Esophagus (tissue), 2 donors: ENCODE measurements around the gene EMID1. TPM values are rescaled to one million over a fixed set of nuclear protein-coding genes. Genes with fewer than 3 reads are reported as not detected.
"Not testable (repeated sequence)": the region's sequence is repeated elsewhere in the genome, so short reads cannot be mapped to it uniquely, and the experiment has no call there.

Experiments used
- H3K27ac ChIP-seq, 2 donors: one replicate each; pipeline ENCODE4 v1.5.1; 2013; ENCODE audit warnings: low read depth in 2 of 2, mild to moderate bottlenecking in 2 of 2, inconsistent platforms in 1 of 2, low read length in 1 of 2, moderate library complexity in 1 of 2
- H3K27me3 ChIP-seq, 2 donors: one replicate each; pipeline ENCODE4 v1.6.1; 2013; ENCODE audit warnings: low read length in 2 of 2, control low read depth in 1 of 2, mild to moderate bottlenecking in 1 of 2; ENCODE audit not compliant: insufficient read depth in 2 of 2, control insufficient read depth in 1 of 2
- H3K36me3 ChIP-seq, 2 donors: one replicate each; pipeline ENCODE4 v1.6.1; 2013; ENCODE audit warnings: low read length in 1 of 2; ENCODE audit not compliant: control insufficient read depth in 2 of 2, insufficient read depth in 2 of 2
- H3K4me1 ChIP-seq, 2 donors: one replicate each; pipeline ENCODE4 v1.6.1; 2013; ENCODE audit warnings: low read length in 1 of 2; ENCODE audit not compliant: control insufficient read depth in 2 of 2, insufficient read depth in 2 of 2
- H3K4me3 ChIP-seq, 2 donors: one replicate each; pipeline ENCODE4 v1.5.1; 2013; ENCODE audit warnings: low read length in 2 of 2, mild to moderate bottlenecking in 2 of 2, low read depth in 1 of 2, moderate library complexity in 1 of 2
- H3K9me3 ChIP-seq, 2 donors: one replicate each; pipeline ENCODE4 v1.6.1; 2013; ENCODE audit warnings: mild to moderate bottlenecking in 2 of 2, low read depth in 1 of 2, low read length in 1 of 2, moderate library complexity in 1 of 2; ENCODE audit not compliant: control insufficient read depth in 2 of 2, insufficient read depth in 1 of 2
- WGBS, 2 donors: extraction: QIAGEN DNeasy Blood & Tissue Kit; methylation state at CpG; one replicate each; pipeline ENCODE4 v1.1.7; 2013; 5-methylcytosine and 5-hydroxymethylcytosine counted together
- polyA plus RNA-seq, 2 donors: library from polyadenylated mRNA; stranded (reverse); fragments of 200-250 nt; gene quantifications; one replicate each; pipeline ENCODE4 v1.2.3, GENCODE V29; 2013
- donor health status: healthy with polysubstance abuse.
- donor health status: Bipolar disorder and iron deficiency.

EMID1 gene
- polyA plus RNA-seq, 2 donors: 0.22 to 0.54 TPM

DNA sequence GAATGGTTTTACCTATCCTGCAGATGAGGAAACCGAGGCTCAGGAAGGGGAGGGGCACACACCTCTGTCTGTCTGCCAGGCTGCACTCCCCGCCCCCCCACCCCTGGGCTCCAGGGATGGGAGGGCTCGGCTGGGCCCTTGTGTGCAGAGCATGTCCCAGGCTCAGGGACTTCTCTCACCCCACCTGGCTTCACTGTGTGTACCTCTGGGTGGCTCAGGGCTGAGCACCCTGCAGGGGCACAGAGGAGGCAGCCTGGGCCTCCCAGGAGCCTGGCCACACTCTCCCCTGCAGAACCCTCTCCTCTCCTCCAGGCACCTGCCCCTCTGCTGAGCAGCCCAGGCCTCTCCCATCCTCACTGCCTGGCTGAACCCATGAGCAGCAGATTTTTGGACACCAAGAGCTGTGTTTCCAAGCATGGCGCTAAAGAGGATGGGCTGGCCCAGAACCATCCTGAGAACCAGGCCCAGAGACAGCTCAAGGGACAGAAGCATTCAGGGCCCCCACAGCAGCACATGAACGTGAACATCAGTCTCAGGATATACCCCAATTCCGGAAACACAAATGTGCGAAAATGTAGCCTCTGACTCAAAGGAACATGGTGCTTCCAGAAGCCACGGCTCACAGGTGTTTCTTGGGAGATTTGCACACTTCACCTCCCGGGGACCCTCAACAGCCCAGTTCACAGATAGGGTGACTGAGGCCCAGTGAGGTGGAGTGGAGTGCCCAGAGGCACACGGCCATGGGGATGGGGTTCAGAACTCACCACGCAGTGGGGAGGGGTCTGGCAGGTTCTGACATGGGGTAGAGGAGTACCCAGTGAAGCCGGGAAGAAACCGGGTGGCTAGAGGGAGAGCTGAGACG is 10.5 kb downstream of the EMID1 start:
- WGBS, 2 donors: 84 to 88% methylated on average over 14 of the region's 14 CpGs
- no peaks in the 10 kb centered on the region for H3K36me3 ChIP-seq
- no peak overlapping the region for H3K27ac ChIP-seq

DNA sequence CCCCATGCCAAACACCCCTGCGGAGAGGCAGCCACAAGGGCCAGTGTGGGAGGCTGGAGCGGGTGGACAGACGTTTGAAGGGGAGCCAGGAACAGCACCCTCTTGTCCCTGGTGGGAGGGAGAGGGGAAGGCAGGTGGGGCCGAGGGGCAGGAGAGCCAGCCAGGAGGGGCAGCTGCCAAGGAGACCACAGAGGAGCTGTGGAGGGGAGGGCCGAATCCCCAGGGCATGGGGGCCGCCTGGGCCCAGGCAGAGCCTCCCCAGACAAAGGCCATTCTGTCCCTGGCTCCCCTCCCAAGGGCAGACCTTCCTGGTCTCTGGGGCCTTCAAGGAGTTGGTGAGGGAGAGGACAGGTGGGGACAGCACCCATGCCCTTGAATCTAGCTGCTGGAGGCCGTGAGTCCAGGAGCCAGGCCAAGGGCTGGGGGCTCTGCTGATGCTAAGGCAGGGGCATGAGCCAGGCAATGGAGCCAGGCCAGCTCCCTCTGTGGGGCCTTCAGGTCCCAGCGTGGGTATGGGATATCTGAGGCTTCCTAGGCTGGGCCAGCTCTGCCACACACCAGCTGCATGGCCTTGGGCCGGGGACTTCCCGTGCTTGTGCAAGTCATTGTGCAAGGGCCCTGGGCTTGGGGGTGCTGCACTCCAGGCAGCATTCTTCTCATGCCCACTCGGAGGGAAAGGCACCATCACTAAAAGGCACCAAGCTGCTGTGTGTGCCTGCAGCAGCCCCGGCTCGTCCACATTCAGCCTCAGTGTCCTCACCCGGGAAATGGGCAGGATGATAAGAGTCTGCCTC is 11.4 kb downstream of the EMID1 start:
- Histone ChIP-seq H3K4me3 (no peak overlapping the region), H3K27me3 (no peaks in the 10 kb centered on the region), H3K27ac (no peak overlapping the region), H3K4me1 (no peaks in the 10 kb centered on the region), H3K36me3 (no peaks in the 10 kb centered on the region), H3K9me3 (no peaks in the 10 kb centered on the region)
- 60 to 61% methylated on average over 12 to 14 of the region's 14 CpGs for WGBS, 2 donors

More for the DNA sequence above, 10.5 kb downstream of the EMID1 start:
- H3K4me3 ChIP-seq: no peak overlapping the region
- no peaks in the 10 kb centered on the region for H3K9me3 ChIP-seq
- H3K4me1 ChIP-seq: peaks cover 0 to 3% of the 10 kb centered on the region in 2 donors
- H3K27me3 ChIP-seq: no peaks in the 10 kb centered on the region

DNA sequence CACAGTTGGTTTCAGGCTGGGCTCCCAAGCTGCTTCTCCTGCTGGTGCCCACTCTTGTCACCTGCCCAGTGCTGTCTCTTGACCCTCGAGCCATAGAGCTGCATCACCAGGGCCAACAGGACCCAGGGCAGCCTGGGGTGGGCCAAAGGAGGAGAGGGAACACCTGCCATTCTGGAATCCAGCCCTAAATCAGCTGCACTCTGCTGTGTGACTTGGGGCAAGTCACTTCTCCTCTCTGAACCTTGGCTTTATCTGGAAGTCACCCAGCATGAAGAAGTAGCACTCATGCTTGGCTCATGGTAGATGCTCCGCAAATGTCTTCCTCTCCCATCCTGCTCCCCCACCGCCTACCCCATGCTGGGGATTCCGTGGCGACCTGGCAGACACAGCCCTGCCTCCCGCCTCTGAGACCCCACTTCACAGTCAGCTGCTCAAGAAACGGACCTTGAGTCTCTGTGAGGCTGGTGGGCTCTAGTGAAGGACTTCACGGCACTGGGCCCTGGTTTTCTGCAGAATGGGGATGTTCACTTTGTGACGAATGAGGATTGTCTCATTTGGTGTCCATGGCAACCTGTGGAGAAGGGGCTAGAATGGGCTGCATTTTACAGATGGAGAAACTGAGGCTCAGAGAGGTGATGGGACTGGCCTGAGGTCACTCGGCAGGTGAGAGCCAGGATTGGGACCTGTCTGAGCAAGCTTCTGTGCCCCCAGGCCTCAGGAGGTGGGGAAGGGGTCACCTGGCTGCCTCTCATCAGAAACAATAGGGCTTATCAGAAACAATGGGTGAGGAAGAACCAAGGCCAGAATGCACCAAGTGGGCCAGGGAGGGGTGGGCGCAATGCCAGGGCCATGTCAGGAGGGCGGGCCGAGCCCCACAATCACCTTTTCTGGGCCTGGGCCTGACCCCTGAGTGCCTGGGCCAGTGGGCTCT is 12.4 kb downstream of the EMID1 start:
- no peaks in the 10 kb centered on the region for H3K4me1 ChIP-seq
- no peaks in the 10 kb centered on the region for H3K9me3 ChIP-seq
- WGBS, 2 donors: 75 to 82% methylated on average over 13 of the region's 13 CpGs
- H3K4me3 ChIP-seq: no peak overlapping the region
- H3K27ac ChIP-seq: no peak overlapping the region
- H3K36me3 ChIP-seq: no peaks in the 10 kb centered on the region
- H3K27me3 ChIP-seq: no peaks in the 10 kb centered on the region

DNA sequence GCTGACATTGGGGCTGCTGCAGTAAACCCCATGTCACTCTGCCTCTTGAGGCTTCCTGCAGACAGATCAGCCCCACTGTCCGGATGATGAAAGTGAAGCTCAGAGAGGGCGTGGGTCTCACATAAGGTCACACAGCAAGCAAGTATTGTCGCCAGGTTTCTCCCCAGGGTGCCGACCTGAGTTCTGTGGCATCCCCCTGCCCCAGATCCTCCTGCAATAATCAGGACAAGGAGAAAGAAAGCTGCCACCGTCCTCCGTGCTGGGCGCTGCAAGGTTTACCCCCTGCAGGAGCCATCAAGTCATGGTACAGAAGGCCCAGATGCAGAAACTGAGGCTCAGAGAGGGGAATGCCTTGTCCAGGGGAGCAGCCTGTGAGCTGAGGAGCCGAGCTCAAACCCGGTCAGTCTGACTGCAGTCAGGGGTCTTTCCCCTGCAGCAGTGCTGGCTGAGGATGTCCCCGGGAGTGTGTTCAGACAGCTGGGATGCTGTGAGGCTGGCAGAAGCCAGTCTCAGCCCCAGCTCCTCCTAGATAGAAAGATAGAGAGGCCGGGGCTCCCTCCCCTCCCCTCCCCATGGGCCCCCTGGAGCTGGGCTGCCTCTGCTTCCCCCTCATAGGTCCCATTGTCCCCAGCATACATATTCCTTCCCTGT is 13.2 kb downstream of the EMID1 start:
- H3K4me1 ChIP-seq: no peaks in the 10 kb centered on the region
- no peak overlapping the region for H3K27ac ChIP-seq
- H3K9me3 ChIP-seq: no peaks in the 10 kb centered on the region
- H3K4me3 ChIP-seq: no peak overlapping the region
- H3K27me3 ChIP-seq: no peaks in the 10 kb centered on the region
- H3K36me3 ChIP-seq: no peaks in the 10 kb centered on the region
- WGBS, 2 donors: 90 to 91% methylated on average over 11 of the region's 11 CpGs

DNA sequence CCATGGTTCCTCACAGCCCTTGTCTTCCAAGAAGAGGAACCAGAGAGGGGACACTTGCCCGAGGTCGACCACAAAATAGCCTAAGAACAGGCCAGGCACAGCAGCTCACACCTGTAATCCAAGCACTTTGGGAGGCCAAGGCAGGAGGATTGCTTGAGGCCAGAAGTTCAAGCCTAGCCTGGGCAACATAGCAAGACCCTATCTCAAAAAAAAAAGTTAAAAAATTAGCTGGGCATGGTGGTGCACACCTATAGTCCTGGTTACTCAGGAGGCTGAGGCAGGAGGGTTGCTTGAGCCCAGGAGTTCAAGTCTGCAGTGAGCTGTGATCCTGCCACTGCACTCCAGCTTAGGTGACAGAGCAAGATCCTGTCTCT is 13.7 kb downstream of the EMID1 start:
- WGBS, 2 donors: 77 to 88% methylated on average over 2 of the region's 2 CpGs
- not testable (repeated sequence) for H3K9me3 ChIP-seq, H3K27ac ChIP-seq, H3K4me1 ChIP-seq, H3K27me3 ChIP-seq, H3K4me3 ChIP-seq, H3K36me3 ChIP-seq

DNA sequence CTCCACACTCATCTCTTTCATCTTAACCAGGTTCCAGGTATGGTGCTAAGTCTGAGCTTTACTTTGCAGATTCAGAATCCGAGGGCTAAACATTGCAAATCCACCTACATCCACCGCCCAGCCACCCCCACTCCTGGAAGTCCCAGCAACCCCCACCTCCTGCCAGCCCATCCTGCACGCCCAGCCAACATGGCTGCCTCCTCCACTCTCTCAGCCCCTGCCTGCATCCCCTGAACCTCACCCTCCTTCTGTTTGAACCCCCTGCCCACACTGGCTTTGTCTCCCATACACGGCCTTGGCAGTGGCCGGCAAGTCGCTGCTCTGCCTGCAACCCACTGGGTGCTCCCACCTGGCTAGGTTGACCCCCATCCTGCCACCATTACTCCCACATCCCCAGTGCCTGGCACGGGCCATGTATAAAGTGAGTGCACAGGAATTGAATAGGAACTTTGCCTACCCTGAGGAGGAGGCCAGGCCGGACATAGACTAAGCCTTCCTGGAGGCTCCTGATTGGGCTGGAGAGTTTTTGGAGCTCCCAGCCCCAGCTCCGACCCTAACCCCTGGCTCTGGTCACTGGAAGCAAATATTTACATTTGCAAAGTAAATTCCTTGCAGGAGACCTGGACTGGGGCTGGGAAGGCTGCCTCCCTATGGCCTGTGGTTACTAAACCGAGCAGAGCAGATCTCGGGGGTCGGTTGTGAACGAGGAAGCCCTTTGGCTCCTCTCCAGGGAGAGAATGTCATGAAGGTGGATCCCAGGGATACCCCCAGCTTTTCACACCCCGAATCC is 14.4 kb downstream of the EMID1 start:
- Histone ChIP-seq H3K4me3 (no peak overlapping the region), H3K4me1 (peaks cover 0 to 3% of the 10 kb centered on the region in 2 donors), H3K36me3 (no peaks in the 10 kb centered on the region), H3K27ac (no peak overlapping the region), H3K27me3 (no peaks in the 10 kb centered on the region), H3K9me3 (no peaks in the 10 kb centered on the region)
- 70 to 76% methylated on average over 14 of the region's 14 CpGs for WGBS, 2 donors

DNA sequence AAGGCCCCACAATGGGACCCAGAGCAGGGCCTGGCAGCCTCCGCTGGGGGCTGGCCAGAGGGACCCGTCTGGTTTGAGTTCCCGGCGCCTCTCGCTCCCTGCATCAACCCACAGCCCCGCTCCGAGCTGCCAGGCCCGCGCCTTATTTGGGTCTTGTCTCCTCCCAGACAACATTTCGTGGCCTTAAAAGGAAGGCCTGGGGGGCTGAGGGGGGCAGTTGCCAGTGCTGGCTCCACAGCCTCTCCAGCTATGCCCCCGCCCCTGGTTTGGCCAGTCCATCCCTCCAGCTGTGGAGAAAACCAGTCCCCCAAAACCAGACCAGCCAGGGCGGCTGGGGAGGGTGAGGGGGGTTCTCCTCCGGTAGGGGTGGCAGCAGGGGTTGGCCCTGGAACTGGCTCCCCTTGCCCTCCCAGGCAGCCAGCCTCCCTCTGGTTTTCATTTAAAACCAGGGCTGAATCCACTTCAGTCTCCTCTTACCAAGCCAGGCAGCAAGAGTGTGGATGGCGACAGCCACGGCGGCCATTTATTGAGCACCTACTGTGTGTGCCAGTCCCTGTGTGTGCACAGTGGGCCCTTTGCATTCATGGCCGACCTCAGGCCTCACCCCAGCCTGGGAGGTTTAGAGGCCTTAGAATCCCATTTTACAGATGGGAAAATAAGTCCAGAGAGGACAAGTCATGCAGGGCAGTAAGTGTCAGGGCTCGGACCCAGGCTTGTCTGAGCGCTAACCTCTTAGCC is 18.6 kb downstream of the EMID1 start:
- no peaks in the 10 kb centered on the region for H3K36me3 ChIP-seq
- no peaks in the 10 kb centered on the region for H3K27me3 ChIP-seq
- WGBS, 2 donors: 75 to 80% methylated on average over 19 of the region's 19 CpGs
- no peaks in the 10 kb centered on the region for H3K9me3 ChIP-seq
- no peak overlapping the region for H3K27ac ChIP-seq
- H3K4me3 ChIP-seq: no peak overlapping the region
- H3K4me1 ChIP-seq: peaks cover 4 to 10% of the 10 kb centered on the region in 2 donors

DNA sequence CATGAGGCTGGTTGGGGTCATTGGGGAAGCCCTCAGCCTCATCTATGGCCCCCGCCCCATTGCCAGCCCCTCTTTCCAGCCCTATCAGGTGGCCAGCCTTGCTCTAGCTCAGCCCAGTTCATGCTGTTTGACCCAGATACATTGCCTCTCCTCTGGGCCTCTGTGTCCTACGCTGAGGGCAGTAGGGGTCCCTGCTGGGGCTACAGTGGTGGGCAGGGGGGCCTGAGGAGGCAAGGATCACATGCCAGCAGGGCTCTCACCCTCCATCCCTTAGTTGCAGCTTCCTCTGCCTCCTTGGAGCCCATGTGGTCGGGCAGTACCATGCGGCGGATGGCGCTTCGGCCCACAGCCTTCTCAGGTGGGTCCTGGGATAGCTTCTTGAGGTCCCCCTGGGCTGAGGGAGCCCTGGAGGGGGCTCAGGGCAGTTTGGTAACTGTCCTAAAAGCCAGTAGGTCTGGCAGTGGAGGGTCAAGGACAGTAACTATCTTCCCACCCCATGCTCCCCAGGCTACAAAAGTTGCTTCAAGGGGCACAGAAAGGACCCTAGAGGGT is 19.2 kb downstream of the EMID1 start:
- Histone ChIP-seq H3K9me3 (no peaks in the 10 kb centered on the region), H3K27ac (no peak overlapping the region)

More for the DNA sequence above, 19.2 kb downstream of the EMID1 start:
- no peaks in the 10 kb centered on the region for H3K36me3 ChIP-seq
- peaks cover 4 to 10% of the 10 kb centered on the region in 2 donors for H3K4me1 ChIP-seq
- no peaks in the 10 kb centered on the region for H3K27me3 ChIP-seq
- H3K4me3 ChIP-seq: no peak overlapping the region
- WGBS, 2 donors: 94 to 97% methylated on average over 7 of the region's 7 CpGs
